Measurements from ENCODE around the gene TAS2R8.

The TAS2R8 gene

DNA sequence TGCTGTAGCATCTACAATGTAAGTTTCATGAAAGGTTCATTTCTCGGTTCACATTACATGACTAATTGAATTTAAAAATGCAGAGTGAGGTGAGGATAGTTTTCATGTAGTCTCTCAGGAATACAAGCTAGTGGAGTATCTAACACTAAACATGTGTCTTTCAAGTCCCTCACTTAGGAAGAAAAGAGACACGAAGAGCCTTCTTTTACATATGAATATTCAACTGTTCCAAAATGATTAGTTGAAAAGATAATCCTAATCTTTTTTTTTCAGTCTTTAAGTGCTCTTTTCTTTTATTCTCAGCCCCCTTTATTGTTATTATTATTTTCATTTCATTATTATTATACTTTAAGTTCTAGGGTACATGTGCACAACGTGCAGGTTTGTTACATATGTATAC lies 31.4 kb upstream of the TAS2R8 start:
- no CpG with 5 or more reads among the region's 3 CpGs for WGBS (ENCODE audit: insufficient coverage)
- no peak for DNase-seq
- CTCF ChIA-PET: no interaction called here

DNA sequence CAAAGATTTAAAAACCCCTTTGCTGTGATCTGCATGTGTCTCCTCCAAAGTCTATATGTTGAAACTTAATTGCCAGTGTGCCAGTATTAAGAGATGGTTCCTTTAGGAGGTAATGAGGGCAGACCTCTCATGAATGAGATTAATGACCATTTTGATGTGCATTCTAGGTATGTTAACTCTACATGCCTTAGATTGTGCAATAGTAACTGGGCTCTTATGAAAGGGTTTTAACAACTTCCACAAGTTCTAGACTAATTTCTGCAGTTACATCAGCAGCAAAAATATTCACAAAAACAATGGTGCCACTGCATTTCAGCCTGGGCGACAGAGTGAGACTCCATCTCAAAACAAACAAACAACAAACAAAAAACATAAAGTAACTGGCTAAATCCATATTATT lies 22.9 kb upstream of the TAS2R8 start:
- Histone ChIP-seq H3K4me3 (ENCODE audit: control insufficient read depth in 1 of 7, extremely low read depth in 1 of 7, insufficient read depth in 4 of 7, low read depth in 2 of 7, low read length in 6 of 7) (no peak overlapping the region), H3K27me3 (replicated peaks in 2 of 5; ENCODE audit: control insufficient read depth in 4 of 5, insufficient read depth in 5 of 5, low read length in 4 of 5) (no peaks in the 10 kb centered on the region), H3K27ac (ENCODE audit: insufficient read depth in 1 of 2, low read depth in 1 of 2, low read length in 2 of 2, poor library complexity in 1 of 2, severe bottlenecking in 2 of 2) (no peak overlapping the region), H3K9me3 (ENCODE audit: control extremely low read depth in 1 of 5, control insufficient read depth in 4 of 5, insufficient read depth in 2 of 5, low read depth in 1 of 5, low read length in 4 of 5) (no peaks in the 10 kb centered on the region), H3K4me1 (ENCODE audit: control extremely low read depth in 1 of 4, control insufficient read depth in 4 of 4, insufficient read depth in 4 of 4, low read length in 3 of 4) (no peaks in the 10 kb centered on the region), H3K36me3 (ENCODE audit: control insufficient read depth in 4 of 4, insufficient read depth in 4 of 4, low read length in 3 of 4) (no peaks in the 10 kb centered on the region)
- CTCF ChIA-PET: no interaction called here
- no CpG with 5 or more reads among the region's 1 CpG for WGBS (ENCODE audit: insufficient coverage)
- DNase-seq: no peak
- POLR2A ChIA-PET: no interaction called here

More for the DNA sequence above, 31.4 kb upstream of the TAS2R8 start:
- Histone ChIP-seq H3K4me3 (ENCODE audit: control insufficient read depth in 1 of 7, extremely low read depth in 1 of 7, insufficient read depth in 4 of 7, low read depth in 2 of 7, low read length in 6 of 7) (no peak overlapping the region), H3K36me3 (ENCODE audit: control insufficient read depth in 4 of 4, insufficient read depth in 4 of 4, low read length in 3 of 4) (peaks cover 0 to 11% (median 0%) of the 10 kb centered on the region in 4 experiments), H3K27ac (ENCODE audit: insufficient read depth in 1 of 2, low read depth in 1 of 2, low read length in 2 of 2, poor library complexity in 1 of 2, severe bottlenecking in 2 of 2) (no peak overlapping the region), H3K4me1 (ENCODE audit: control extremely low read depth in 1 of 4, control insufficient read depth in 4 of 4, insufficient read depth in 4 of 4, low read length in 3 of 4) (no peaks in the 10 kb centered on the region), H3K9me3 (ENCODE audit: control extremely low read depth in 1 of 5, control insufficient read depth in 4 of 5, insufficient read depth in 2 of 5, low read depth in 1 of 5, low read length in 4 of 5) (peaks cover 0 to 11% (median 4%) of the 10 kb centered on the region in 5 experiments), H3K27me3 (replicated peaks in 2 of 5; ENCODE audit: control insufficient read depth in 4 of 5, insufficient read depth in 5 of 5, low read length in 4 of 5) (no peaks in the 10 kb centered on the region)
- POLR2A ChIA-PET: interaction anchor here (0.6 kb wide), 1 partner anchor 132 kb away, joined by 3 read pairs; no protein-coding TSS in a partner anchor

- H3K4me1 ChIP-seq (ENCODE audit: control extremely low read depth in 1 of 4, control insufficient read depth in 4 of 4, insufficient read depth in 4 of 4, low read length in 3 of 4): no peaks in the 10 kb centered on the region
- no peak for DNase-seq
- H3K36me3 ChIP-seq (ENCODE audit: control insufficient read depth in 4 of 4, insufficient read depth in 4 of 4, low read length in 3 of 4): no peaks in the 10 kb centered on the region
- H3K27me3 ChIP-seq (replicated peaks in 2 of 5; ENCODE audit: control insufficient read depth in 4 of 5, insufficient read depth in 5 of 5, low read length in 4 of 5): no peaks in the 10 kb centered on the region
- WGBS (ENCODE audit: insufficient coverage): 100% methylated on average over 1 of the region's 3 CpGs
- no peak within 1 kb of the TSS for H3K4me3 ChIP-seq (ENCODE audit: control insufficient read depth in 1 of 7, extremely low read depth in 1 of 7, insufficient read depth in 4 of 7, low read depth in 2 of 7, low read length in 6 of 7)
- H3K27ac ChIP-seq (ENCODE audit: insufficient read depth in 1 of 2, low read depth in 1 of 2, low read length in 2 of 2, poor library complexity in 1 of 2, severe bottlenecking in 2 of 2): no peak within 1 kb of the TSS
- H3K9me3 ChIP-seq (ENCODE audit: control extremely low read depth in 1 of 5, control insufficient read depth in 4 of 5, insufficient read depth in 2 of 5, low read depth in 1 of 5, low read length in 4 of 5): no peaks in the 10 kb centered on the region
- CTCF ChIA-PET: no interaction called here
- POLR2A ChIA-PET: no interaction called here
Measured at GRCh38 chr12:10826258-10826657, 19.2 kb upstream of the TAS2R8 start, which contains the start of gene TAS2R10. Gene TAS2R10 (minus strand): TSS chr12:10826358. CDS start chr12:10826269, 89 bp downstream.

- ChIA-PET CTCF (no interaction called here), POLR2A (no interaction called here)
- H3K4me3 ChIP-seq (ENCODE audit: control insufficient read depth in 1 of 7, extremely low read depth in 1 of 7, insufficient read depth in 4 of 7, low read depth in 2 of 7, low read length in 6 of 7): no peak overlapping the region
- H3K36me3 ChIP-seq (ENCODE audit: control insufficient read depth in 4 of 4, insufficient read depth in 4 of 4, low read length in 3 of 4): no peaks in the 10 kb centered on the region
- WGBS (ENCODE audit: insufficient coverage): 90% methylated on average over 3 of the region's 3 CpGs
- no peaks in the 10 kb centered on the region for H3K9me3 ChIP-seq (ENCODE audit: control extremely low read depth in 1 of 5, control insufficient read depth in 4 of 5, insufficient read depth in 2 of 5, low read depth in 1 of 5, low read length in 4 of 5)
- DNase-seq: no peak
- no peaks in the 10 kb centered on the region for H3K27me3 ChIP-seq (replicated peaks in 2 of 5; ENCODE audit: control insufficient read depth in 4 of 5, insufficient read depth in 5 of 5, low read length in 4 of 5)
- no peaks in the 10 kb centered on the region for H3K4me1 ChIP-seq (ENCODE audit: control extremely low read depth in 1 of 4, control insufficient read depth in 4 of 4, insufficient read depth in 4 of 4, low read length in 3 of 4)
- no peak overlapping the region for H3K27ac ChIP-seq (ENCODE audit: insufficient read depth in 1 of 2, low read depth in 1 of 2, low read length in 2 of 2, poor library complexity in 1 of 2, severe bottlenecking in 2 of 2)
Measured at GRCh38 chr12:10824957-10825356, 17.9 kb upstream of the TAS2R8 start.

- ChIA-PET POLR2A (interaction anchor here (0.6 kb wide), 1 partner anchor 480 kb away, joined by 3 read pairs; no protein-coding TSS in a partner anchor), CTCF (no interaction called here)
- WGBS (ENCODE audit: insufficient coverage): no CpG with 5 or more reads among the region's 3 CpGs
- Histone ChIP-seq H3K27me3 (replicated peaks in 2 of 5; ENCODE audit: control insufficient read depth in 4 of 5, insufficient read depth in 5 of 5, low read length in 4 of 5) (no peaks in the 10 kb centered on the region), H3K27ac (ENCODE audit: insufficient read depth in 1 of 2, low read depth in 1 of 2, low read length in 2 of 2, poor library complexity in 1 of 2, severe bottlenecking in 2 of 2) (no peak overlapping the region), H3K36me3 (ENCODE audit: control insufficient read depth in 4 of 4, insufficient read depth in 4 of 4, low read length in 3 of 4) (no peaks in the 10 kb centered on the region), H3K9me3 (ENCODE audit: control extremely low read depth in 1 of 5, control insufficient read depth in 4 of 5, insufficient read depth in 2 of 5, low read depth in 1 of 5, low read length in 4 of 5) (peaks cover 0 to 3% (median 0%) of the 10 kb centered on the region in 5 experiments), H3K4me1 (ENCODE audit: control extremely low read depth in 1 of 4, control insufficient read depth in 4 of 4, insufficient read depth in 4 of 4, low read length in 3 of 4) (no peaks in the 10 kb centered on the region), H3K4me3 (ENCODE audit: control insufficient read depth in 1 of 7, extremely low read depth in 1 of 7, insufficient read depth in 4 of 7, low read depth in 2 of 7, low read length in 6 of 7) (no peak overlapping the region)
- no peak for DNase-seq
Measured at GRCh38 chr12:10811883-10812536, 4.9 kb upstream of the TAS2R8 start.

GRCh38 chr12:10810068-10810467 lies 3.0 kb upstream of the TAS2R8 start, which contains the start of gene TAS2R9:
Gene TAS2R9 (minus strand): TSS chr12:10810168. CDS start chr12:10810075, 93 bp downstream.
- Histone ChIP-seq H3K36me3 (ENCODE audit: control insufficient read depth in 4 of 4, insufficient read depth in 4 of 4, low read length in 3 of 4) (no peaks in the 10 kb centered on the region), H3K4me1 (ENCODE audit: control extremely low read depth in 1 of 4, control insufficient read depth in 4 of 4, insufficient read depth in 4 of 4, low read length in 3 of 4) (no peaks in the 10 kb centered on the region), H3K4me3 (ENCODE audit: control insufficient read depth in 1 of 7, extremely low read depth in 1 of 7, insufficient read depth in 4 of 7, low read depth in 2 of 7, low read length in 6 of 7) (no peak within 1 kb of the TSS), H3K27ac (ENCODE audit: insufficient read depth in 1 of 2, low read depth in 1 of 2, low read length in 2 of 2, poor library complexity in 1 of 2, severe bottlenecking in 2 of 2) (no peak within 1 kb of the TSS), H3K27me3 (replicated peaks in 2 of 5; ENCODE audit: control insufficient read depth in 4 of 5, insufficient read depth in 5 of 5, low read length in 4 of 5) (no peaks in the 10 kb centered on the region), H3K9me3 (ENCODE audit: control extremely low read depth in 1 of 5, control insufficient read depth in 4 of 5, insufficient read depth in 2 of 5, low read depth in 1 of 5, low read length in 4 of 5) (no peaks in the 10 kb centered on the region)
- DNase-seq: no peak
- ChIA-PET POLR2A (no interaction called here), CTCF (interaction anchor here (1.1 kb wide), 1 partner anchor 11 kb away, joined by 3 read pairs; no protein-coding TSS in a partner anchor)

- ChIA-PET CTCF (no interaction called here), POLR2A (no interaction called here)
- no peak for DNase-seq
- H3K36me3 ChIP-seq (ENCODE audit: control insufficient read depth in 4 of 4, insufficient read depth in 4 of 4, low read length in 3 of 4): no peaks in the 10 kb centered on the region
- WGBS (ENCODE audit: insufficient coverage): 89% methylated on average over 4 of the region's 4 CpGs
- H3K27me3 ChIP-seq (replicated peaks in 2 of 5; ENCODE audit: control insufficient read depth in 4 of 5, insufficient read depth in 5 of 5, low read length in 4 of 5): no peaks in the 10 kb centered on the region
- no peaks in the 10 kb centered on the region for H3K4me1 ChIP-seq (ENCODE audit: control extremely low read depth in 1 of 4, control insufficient read depth in 4 of 4, insufficient read depth in 4 of 4, low read length in 3 of 4)
- no peaks in the 10 kb centered on the region for H3K9me3 ChIP-seq (ENCODE audit: control extremely low read depth in 1 of 5, control insufficient read depth in 4 of 5, insufficient read depth in 2 of 5, low read depth in 1 of 5, low read length in 4 of 5)
- H3K4me3 ChIP-seq (ENCODE audit: control insufficient read depth in 1 of 7, extremely low read depth in 1 of 7, insufficient read depth in 4 of 7, low read depth in 2 of 7, low read length in 6 of 7): no peak within 1 kb of the TSS
- H3K27ac ChIP-seq (ENCODE audit: insufficient read depth in 1 of 2, low read depth in 1 of 2, low read length in 2 of 2, poor library complexity in 1 of 2, severe bottlenecking in 2 of 2): no peak within 1 kb of the TSS
Measured at GRCh38 chr12:10802587-10802986, 4.5 kb downstream of the TAS2R8 start, which contains the start of gene TAS2R7. Gene TAS2R7 (minus strand): TSS chr12:10802627. CDS start chr12:10802570, 57 bp downstream.

Data from common myeloid progenitor, CD34-positive (primary cell).